Measurements from ENCODE around the gene KAZN.
A peak's percentile ranks its signal among the peaks of the same experiment; 100 is the strongest.

The KAZN gene

GRCh38 chr1:14928886-14929546 is 330.5 kb downstream of the KAZN start:
- Mint-ChIP-seq H3K4me3 (no peak overlapping the region), H3K9me3 (no peaks in the 10 kb centered on the region), H3K27ac (peak overlapping the region; percentile 75), H3K27me3 (ENCODE audit: low read depth, poor library complexity) (peaks cover 12% of the 10 kb centered on the region), H3K4me1 (peaks cover 78% of the 10 kb centered on the region), H3K36me3 (ENCODE audit: low read depth) (no peaks in the 10 kb centered on the region)
- no peak for TF ChIP-seq CTCF (IDR thresholded peaks at IDR 0.05)
- DNase-seq: no peak

- Mint-ChIP-seq H3K9me3 (no peaks in the 10 kb centered on the region), H3K27ac (peak overlapping the region; percentile 75), H3K4me3 (peak overlapping the region; percentile 11), H3K4me1 (peaks cover 78% of the 10 kb centered on the region), H3K36me3 (ENCODE audit: low read depth) (no peaks in the 10 kb centered on the region), H3K27me3 (ENCODE audit: low read depth, poor library complexity) (peaks cover 12% of the 10 kb centered on the region)
- no peak for TF ChIP-seq CTCF (IDR thresholded peaks at IDR 0.05)
- DNase-seq: no peak
These were observed 331.2 kb downstream of the KAZN start for GRCh38 chr1:14929547-14930246.

- no peak for TF ChIP-seq CTCF (IDR thresholded peaks at IDR 0.05)
- no peaks in the 10 kb centered on the region for H3K9me3 Mint-ChIP-seq
- H3K36me3 Mint-ChIP-seq (ENCODE audit: low read depth): no peaks in the 10 kb centered on the region
- no peak overlapping the region for H3K27ac Mint-ChIP-seq
- no peak for DNase-seq
- peaks cover 78% of the 10 kb centered on the region for H3K4me1 Mint-ChIP-seq
- H3K27me3 Mint-ChIP-seq (ENCODE audit: low read depth, poor library complexity): peaks cover 9% of the 10 kb centered on the region
- peak overlapping the region; percentile 11 for H3K4me3 Mint-ChIP-seq
These were observed 331.9 kb downstream of the KAZN start for GRCh38 chr1:14930247-14930965.

GRCh38 chr1:14932034-14932638 is 333.7 kb downstream of the KAZN start:
- H3K36me3 Mint-ChIP-seq (ENCODE audit: low read depth): no peaks in the 10 kb centered on the region
- TF ChIP-seq CTCF (IDR thresholded peaks at IDR 0.05): no peak

GRCh38 chr1:14934867-14935266 is 336.4 kb downstream of the KAZN start:
- H3K9me3 Mint-ChIP-seq: no peaks in the 10 kb centered on the region
- no peak overlapping the region for H3K27ac Mint-ChIP-seq
- TF ChIP-seq CTCF (IDR thresholded peaks at IDR 0.05): no peak
- no peak overlapping the region for H3K4me3 Mint-ChIP-seq
- peaks cover 70% of the 10 kb centered on the region for H3K4me1 Mint-ChIP-seq
- DNase-seq: no peak
- no peaks in the 10 kb centered on the region for H3K27me3 Mint-ChIP-seq (ENCODE audit: low read depth, poor library complexity)
- no peaks in the 10 kb centered on the region for H3K36me3 Mint-ChIP-seq (ENCODE audit: low read depth)

More at GRCh38 chr1:14932034-14932638, 333.7 kb downstream of the KAZN start:
- Mint-ChIP-seq H3K27me3 (ENCODE audit: low read depth, poor library complexity) (peaks cover 4% of the 10 kb centered on the region), H3K4me3 (no peak overlapping the region), H3K4me1 (peaks cover 79% of the 10 kb centered on the region), H3K9me3 (no peaks in the 10 kb centered on the region), H3K27ac (no peak overlapping the region)
- no peak for DNase-seq

Data from nephron progenitor cell (in vitro differentiated cells).